ENCODE measurements around the gene FAM3C. TPM values are rescaled to one million over a fixed set of nuclear protein-coding genes. Genes with fewer than 3 reads are reported as not detected.

Gene FAM3C
- total RNA-seq, 2 experiments from 2014 or later: 17.2 to 18.3 TPM

DNA sequence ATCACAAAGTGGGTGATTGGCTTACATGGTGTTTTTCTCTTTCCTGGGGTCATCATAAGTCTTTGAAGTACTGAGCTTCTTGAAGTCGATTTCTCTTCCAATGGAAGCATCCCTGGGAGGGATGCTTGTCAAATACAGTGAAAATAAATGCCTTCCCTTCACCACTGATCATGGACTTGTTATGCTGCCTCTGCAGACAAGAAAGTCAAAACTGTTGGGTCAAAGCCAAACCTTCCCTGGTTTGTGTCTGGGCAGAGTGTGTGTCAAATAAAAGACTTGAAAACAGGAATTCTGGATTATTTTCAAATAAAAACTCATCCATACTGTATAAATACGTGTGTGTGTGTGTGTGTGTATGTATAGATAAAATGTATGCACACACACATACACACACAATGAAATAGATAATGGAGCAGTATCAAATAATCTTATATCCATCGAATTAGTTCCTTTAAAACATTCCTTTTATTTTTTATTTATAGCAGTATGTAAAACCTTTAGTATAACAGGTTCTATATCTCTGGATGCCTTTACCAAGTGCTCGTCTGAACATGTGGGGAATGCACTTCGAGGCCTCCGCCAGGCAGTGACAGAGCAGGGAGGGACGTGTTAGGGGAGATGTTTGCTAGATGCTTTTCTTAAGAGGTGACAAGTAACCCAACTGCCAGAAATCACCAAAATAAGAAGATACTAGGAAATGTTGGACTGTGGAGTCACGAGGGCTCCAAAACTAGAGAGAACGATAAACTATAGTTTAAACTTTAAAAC is 94.5 kb downstream of the FAM3C start:
- Mint-ChIP-seq H3K4me3 (no peak overlapping the region), H3K27me3 (peaks cover 19% of the 10 kb centered on the region), H3K36me3 (no peaks in the 10 kb centered on the region), H3K27ac (no peak overlapping the region), H3K9me3 (no peaks in the 10 kb centered on the region), H3K4me1 (ENCODE audit: low read depth) (peaks cover 3% of the 10 kb centered on the region)
- intact Hi-C loops (cut with micrococcal nuclease): no loop called here
- DNase-seq: no peak
- CTCF ChIA-PET: interaction anchor here (0.6 kb wide), 1 partner anchor 283 kb away, joined by 3 read pairs; no protein-coding TSS in a partner anchor
- POLR2A ChIA-PET: no interaction called here

DNA sequence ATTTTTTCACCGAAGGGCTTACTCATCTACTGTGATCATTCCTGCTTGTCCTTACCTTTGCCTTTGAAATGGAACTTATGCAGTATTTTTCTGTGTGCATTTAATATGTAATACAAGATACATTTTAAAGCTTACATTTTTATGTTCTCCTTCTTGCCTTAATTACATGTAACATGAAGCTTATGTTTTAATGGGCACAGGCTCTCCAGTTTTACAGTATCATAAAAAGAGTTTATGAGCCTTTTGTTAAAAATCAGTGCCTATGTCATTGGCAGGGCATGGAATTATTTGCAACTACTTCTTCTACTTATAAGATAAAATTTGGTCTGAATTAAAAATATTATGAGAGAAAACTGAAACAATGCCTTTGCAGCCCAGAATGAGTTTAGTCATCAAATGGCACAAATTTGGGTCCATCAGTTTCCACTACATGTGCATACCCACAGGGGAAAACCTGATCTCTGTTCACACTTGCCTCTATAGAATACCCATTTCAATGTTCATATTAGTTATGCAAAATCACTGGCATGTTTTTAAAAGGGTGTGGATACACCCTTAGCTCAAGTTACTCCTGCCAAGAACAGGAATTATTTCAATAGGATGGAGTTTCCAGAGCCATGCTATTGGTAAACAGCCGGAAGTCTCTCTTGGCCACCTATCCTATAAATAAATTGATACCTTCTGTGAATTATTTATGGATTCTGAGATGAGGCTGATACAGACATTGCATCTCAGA is 95.3 kb downstream of the FAM3C start:
- ChIA-PET POLR2A (no interaction called here), CTCF (no interaction called here)
- Mint-ChIP-seq H3K27me3 (peaks cover 15% of the 10 kb centered on the region), H3K4me1 (ENCODE audit: low read depth) (no peaks in the 10 kb centered on the region), H3K9me3 (no peaks in the 10 kb centered on the region), H3K27ac (no peak overlapping the region), H3K36me3 (no peaks in the 10 kb centered on the region), H3K4me3 (no peak overlapping the region)
- DNase-seq: no peak
- intact Hi-C loops (cut with micrococcal nuclease): no loop called here

Other genes with a start within 250 kb of the FAM3C start
- gene WNT16, start 67.3 kb downstream of the FAM3C start, total RNA-seq: not detected

Data from activated CD4-positive, alpha-beta memory T cell treated with anti-CD3 and anti-CD28 coated beads for 36 hours (primary cell).